ENCODE data around the gene ATP2B1. TPM values are rescaled to one million over a fixed set of nuclear protein-coding genes. Genes with fewer than 3 reads are reported as not detected.

ATP2B1 gene
- total and polyA plus RNA-seq, 2 of the 13 experiments (the other 11 are each of a cell fraction or from before 2014, with no cell fraction given): 12.1 to 60.2 TPM

DNA sequence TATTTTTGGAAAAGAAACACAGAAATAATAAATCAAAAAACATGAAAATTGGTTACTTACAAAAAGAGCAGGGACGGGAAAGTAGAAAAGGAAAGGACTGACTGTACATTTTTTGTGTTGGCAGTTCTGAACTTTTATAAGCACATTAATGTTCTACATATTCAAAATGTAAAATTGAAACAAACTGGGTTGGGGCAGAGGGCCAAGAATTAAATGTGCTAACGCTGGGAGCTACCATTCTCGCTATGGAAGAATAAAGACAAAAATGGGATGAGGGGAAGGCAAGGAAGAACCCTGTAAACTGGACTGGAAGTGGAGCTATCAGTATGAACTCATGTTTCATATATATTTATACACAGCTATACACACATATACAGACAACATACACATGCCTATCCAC lies 24.5 kb downstream of the ATP2B1 start:
- FAIRE-seq (no peak), ATAC-seq (no peak), DNase-seq (ENCODE audit: low spot score) (no peak)
- ChIA-PET CTCF (ENCODE audit: low intra/inter-chr PET ratio, low total read pairs) (no interaction called here), POLR2A (no interaction called here)
- Histone ChIP-seq H2AFZ (ENCODE audit: low read length) (no peak overlapping the region), H3K4me3 (replicated peaks in 1 of 3; ENCODE audit: insufficient read depth in 1 of 3, low read depth in 2 of 3, low read length in 3 of 3) (no peak overlapping the region), H4K20me1 (ENCODE audit: insufficient read depth, low read length) (no peaks in the 10 kb centered on the region; the same call in 1 of the 2 replicates), H3K27me3 (ENCODE audit: control insufficient read depth in 1 of 2, insufficient read depth in 2 of 2, low read length in 2 of 2) (no peaks in the 10 kb centered on the region), H3K79me2 (ENCODE audit: insufficient read depth, low read length) (peaks cover 96% of the 10 kb centered on the region), H3K4me2 (ENCODE audit: low read depth, low read length) (no peak overlapping the region), H3K9me3 (ENCODE audit: low read length) (peaks cover 38% of the 10 kb centered on the region), H3K36me3 (replicated peaks in 1 of 2; ENCODE audit: control insufficient read depth in 1 of 2, insufficient read depth in 2 of 2, low read length in 2 of 2) (no peaks in the 10 kb centered on the region; a peak in 1 of 5 replicates), H3K27ac (ENCODE audit: extremely low read length, insufficient read depth, low read length) (no peak overlapping the region), H3K9ac (ENCODE audit: insufficient read depth, low read depth, low read length) (no peak overlapping the region), H3K4me1 (ENCODE audit: insufficient read depth, low read length) (peaks cover 10% of the 10 kb centered on the region)
- BruUV-seq (replicated peaks): no TSS peak
- in situ Hi-C loops (cut with HindIII; ENCODE audit: extremely low pct_ligation_motif_present, low pct_unique_long_range_greater_than_20kb) (no loop called here), intact Hi-C loops (cut with micrococcal nuclease; ENCODE audit: unreplicated experiment) (no loop called here)
- 96% methylated on average over 3 of the region's 3 CpGs for WGBS (ENCODE audit: low lambda C conversion rate)
- TF ChIP-seq MTF2 (CRISPR knock-in tag; IDR thresholded peaks at IDR 0.05; ENCODE audit: borderline replicate concordance) (no peak), ELF4 (CRISPR knock-in tag; IDR thresholded peaks at IDR 0.05; ENCODE audit: borderline replicate concordance) (no peak), TMF1 (CRISPR knock-in tag; IDR thresholded peaks at IDR 0.05; ENCODE audit: low read depth) (no peak), HDAC1 (CRISPR knock-in tag; IDR thresholded peaks at IDR 0.05) (no peak), ZBTB2 (CRISPR knock-in tag; IDR thresholded peaks at IDR 0.05; ENCODE audit: low read depth) (no peak), ZNF564 (CRISPR knock-in tag; IDR thresholded peaks at IDR 0.05) (no peak), ZNF143 (CRISPR knock-in tag; IDR thresholded peaks at IDR 0.05) (no peak), POLR2A (IDR thresholded peaks at IDR 0.05; ENCODE audit: insufficient read depth in 1 of 2, low read depth in 2 of 2, low read length in 2 of 2) (no peak), ZNF275 (CRISPR knock-in tag; IDR thresholded peaks at IDR 0.05; ENCODE audit: borderline replicate concordance) (no peak), ATF6 (CRISPR knock-in tag; conservative IDR thresholded peaks at IDR 0.05) (no peak), ZNF292 (CRISPR knock-in tag; IDR thresholded peaks at IDR 0.05; ENCODE audit: borderline replicate concordance, low read depth) (no peak), ESRRA (CRISPR knock-in tag; IDR thresholded peaks at IDR 0.05; ENCODE audit: low read depth) (no peak), MXD4 (CRISPR knock-in tag; IDR thresholded peaks at IDR 0.05) (no peak), SRSF4 (IDR thresholded peaks at IDR 0.05; ENCODE audit: low read depth, low read length, poor library complexity, severe bottlenecking) (no peak)
- TF ChIP-seq, protein P1, sequence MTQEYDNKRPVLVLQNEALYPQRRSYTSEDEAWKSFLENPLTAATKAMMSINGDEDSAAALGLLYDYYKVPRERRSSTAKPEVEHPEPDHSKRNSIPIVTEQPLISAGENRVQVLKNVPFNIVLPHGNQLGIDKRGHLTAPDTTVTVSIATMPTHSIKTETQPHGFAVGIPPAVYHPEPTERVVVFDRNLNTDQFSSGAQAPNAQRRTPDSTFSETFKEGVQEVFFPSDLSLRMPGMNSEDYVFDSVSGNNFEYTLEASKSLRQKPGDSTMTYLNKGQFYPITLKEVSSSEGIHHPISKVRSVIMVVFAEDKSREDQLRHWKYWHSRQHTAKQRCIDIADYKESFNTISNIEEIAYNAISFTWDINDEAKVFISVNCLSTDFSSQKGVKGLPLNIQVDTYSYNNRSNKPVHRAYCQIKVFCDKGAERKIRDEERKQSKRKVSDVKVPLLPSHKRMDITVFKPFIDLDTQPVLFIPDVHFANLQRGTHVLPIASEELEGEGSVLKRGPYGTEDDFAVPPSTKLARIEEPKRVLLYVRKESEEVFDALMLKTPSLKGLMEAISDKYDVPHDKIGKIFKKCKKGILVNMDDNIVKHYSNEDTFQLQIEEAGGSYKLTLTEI (CRISPR knock-in tag; conservative IDR thresholded peaks at IDR 0.05): no peak
- TF ChIP-seq, protein P2, sequence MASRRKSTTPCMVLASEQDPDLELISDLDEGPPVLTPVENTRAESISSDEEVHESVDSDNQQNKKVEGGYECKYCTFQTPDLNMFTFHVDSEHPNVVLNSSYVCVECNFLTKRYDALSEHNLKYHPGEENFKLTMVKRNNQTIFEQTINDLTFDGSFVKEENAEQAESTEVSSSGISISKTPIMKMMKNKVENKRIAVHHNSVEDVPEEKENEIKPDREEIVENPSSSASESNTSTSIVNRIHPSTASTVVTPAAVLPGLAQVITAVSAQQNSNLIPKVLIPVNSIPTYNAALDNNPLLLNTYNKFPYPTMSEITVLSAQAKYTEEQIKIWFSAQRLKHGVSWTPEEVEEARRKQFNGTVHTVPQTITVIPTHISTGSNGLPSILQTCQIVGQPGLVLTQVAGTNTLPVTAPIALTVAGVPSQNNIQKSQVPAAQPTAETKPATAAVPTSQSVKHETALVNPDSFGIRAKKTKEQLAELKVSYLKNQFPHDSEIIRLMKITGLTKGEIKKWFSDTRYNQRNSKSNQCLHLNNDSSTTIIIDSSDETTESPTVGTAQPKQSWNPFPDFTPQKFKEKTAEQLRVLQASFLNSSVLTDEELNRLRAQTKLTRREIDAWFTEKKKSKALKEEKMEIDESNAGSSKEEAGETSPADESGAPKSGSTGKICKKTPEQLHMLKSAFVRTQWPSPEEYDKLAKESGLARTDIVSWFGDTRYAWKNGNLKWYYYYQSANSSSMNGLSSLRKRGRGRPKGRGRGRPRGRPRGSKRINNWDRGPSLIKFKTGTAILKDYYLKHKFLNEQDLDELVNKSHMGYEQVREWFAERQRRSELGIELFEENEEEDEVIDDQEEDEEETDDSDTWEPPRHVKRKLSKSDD (CRISPR knock-in tag; IDR thresholded peaks at IDR 0.05; ENCODE audit: low read depth): no peak
